ENCODE results near the gene TEX264.

The TEX264 gene

DNA sequence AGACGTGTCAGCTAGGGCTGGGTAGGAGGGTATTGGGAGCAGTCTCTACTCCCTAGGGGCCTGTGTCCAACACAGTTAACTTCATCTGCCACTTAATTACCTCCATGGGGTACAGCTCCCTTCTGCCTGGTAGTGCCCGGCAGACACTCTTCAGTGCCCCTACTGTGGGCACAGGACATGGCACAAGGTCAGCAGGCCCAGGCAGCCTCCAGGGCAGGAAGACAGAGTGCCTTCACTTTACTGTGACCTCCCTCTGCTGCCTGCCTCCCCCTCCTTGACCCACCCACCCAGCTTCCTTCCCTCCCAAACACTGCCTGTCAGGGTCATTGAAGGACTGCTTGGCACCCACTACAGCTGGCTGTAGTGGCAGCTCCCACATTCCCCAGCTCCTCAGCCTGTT lies 29.4 kb downstream of the TEX264 start:
- DNase-seq, result no peak

DNA sequence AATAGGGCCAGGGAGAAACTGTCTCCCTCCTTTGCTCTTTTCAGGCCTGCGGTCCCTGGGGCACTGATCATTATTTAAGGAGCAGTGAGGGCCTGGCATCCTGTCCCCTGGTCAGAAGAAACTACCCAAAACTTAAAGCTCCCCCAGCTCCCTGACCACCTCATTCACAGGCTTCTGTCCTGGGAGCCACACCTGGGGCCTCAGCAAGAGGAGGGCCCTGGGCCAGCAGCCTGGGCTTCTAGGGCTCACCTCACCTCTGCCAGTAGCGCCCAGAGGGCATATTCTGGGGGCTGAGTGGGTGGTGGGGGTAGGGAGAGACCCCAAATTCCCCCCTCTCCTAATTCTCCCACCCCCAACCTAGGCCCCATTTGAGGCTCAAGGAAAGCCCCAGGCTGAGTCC lies 31.1 kb downstream of the TEX264 start:
- no peak for DNase-seq

DNA sequence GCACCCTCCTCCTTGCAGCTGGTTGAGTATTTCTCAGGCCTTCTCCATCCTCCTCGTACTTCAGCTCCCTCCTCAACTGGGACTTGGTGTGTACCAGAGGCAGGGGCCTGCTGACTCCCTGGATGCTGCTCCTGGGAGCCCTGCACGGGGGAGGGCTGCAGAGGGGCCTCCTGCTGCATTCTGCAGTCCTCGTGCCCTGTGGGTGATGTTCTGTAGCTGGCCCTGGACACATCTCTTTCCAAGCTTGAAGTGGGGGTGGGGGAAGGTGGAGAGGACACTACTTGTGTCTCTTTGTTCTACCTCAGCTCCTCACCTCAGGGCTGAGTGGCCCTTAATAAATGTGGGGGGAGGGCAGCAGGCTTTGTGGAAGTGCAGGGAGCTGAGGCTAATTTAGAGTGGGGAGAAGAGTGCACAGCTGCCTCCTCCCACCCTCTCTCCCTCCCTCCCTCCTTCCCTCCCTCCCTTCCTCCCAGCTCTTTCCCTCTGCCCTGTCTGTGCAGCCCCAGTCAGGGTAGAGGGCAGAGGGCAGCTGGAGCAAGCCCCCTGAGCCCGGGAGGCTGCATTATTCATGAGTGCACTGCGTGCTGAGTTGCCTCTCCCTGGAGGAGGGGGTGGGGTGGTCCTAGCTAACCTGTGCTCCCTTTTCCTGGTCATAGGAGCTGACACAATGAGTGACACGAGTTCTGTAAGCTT lies 32.2 kb downstream of the TEX264 start:
- no peak for DNase-seq

DNA sequence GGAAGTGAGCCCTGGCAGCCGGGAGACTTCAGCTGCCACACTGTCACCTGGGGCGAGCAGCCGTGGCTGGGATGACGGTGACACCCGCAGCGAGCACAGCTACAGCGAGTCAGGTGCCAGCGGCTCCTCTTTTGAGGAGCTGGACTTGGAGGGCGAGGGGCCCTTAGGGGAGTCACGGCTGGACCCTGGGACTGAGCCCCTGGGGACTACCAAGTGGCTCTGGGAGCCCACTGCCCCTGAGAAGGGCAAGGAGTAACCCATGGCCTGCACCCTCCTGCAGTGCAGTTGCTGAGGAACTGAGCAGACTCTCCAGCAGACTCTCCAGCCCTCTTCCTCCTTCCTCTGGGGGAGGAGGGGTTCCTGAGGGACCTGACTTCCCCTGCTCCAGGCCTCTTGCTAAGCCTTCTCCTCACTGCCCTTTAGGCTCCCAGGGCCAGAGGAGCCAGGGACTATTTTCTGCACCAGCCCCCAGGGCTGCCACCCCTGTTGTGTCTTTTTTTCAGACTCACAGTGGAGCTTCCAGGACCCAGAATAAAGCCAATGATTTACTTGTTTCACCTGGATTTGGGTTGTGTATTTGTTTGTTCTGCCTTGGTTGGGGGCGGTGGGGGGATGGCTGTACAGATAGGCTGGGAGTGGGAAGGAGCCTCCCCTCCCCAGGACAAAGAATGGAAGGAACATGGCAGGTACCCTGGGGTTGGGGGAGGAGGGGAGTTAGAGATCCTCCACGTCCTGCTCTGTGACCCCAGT lies 32.9 kb downstream of the TEX264 start:
- no peak for DNase-seq

DNA sequence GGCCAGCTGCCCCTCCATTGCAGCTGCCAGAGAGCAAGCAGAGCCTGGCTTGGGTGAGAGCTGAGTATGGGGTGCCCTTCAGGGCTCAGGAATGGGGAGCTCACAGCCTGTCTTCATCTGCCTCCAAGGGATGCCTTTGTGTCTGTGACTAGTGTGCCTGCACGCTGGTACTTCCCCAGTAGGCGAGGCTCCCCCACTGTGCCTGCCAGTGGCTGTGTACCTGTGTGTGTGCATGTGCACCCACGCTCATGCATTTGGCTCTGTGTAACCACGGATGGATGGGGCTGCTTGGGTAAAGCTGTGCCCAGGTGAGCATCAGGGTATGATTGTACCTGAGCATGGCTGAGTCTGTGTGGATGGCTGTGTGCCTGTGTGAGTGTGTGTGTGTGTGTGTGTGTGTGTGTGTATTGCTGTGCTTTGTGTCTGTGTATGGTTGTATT lies 33.5 kb downstream of the TEX264 start:
- DNase-seq, result no peak

DNA sequence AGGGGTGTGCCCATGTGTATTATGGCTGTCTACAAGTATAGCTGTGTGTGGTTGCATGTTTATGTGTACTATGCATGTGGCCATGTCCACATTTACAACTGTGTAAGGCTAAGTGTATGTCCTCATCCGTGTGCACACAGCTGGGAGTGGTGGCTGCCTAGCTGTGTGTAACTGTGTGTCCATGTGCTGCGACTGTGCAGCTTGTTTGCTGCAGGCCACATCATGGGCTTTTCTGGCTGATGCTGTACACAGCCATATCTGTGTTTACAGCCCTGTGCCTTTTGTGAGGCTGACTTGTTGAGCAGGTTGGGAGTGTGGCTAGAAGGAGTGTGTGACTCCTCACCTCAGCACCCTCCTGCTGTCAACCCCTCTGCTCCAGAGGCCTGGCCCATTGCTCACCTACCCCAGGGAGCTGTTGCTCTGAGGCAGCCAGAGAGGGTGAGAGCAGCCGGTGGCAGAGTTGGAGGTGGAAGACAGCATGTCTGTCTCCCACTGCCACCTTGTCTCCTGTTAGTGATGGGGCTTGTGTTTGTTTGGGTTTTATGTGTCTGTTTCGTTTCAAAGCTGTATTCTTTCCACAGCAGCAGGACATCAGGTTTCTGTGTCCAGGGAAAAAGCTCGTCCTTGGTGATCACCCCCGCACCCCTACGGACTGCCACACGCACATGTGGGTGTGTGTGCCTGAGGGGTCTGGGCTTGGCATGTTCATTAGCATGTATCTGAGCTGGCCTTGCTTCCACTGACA lies 34.4 kb downstream of the TEX264 start:
- no peak for DNase-seq

DNA sequence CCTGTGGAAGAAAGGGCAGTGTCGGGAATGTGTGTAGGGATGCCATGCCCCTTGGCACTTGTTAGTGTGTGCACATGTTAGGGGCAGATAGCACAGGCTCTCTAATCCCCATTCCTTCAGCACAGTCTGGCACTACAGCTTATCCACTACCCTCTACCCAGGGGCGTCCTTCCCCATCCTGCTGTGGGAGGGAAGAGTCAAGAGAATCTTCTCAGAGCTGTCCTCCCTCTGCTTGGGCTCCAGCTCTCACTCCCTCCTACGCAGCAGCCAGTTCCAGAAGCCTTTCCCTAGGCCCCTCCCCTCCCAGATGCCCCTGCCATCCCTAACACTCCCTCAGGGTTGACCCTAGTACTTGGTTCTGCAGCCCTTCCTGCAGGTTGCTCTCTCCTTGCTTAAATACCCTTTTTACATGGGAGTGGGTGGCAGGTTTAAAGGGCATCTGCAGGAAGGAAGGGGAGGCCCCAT lies 35.0 kb downstream of the TEX264 start:
- DNase-seq, result no peak

DNA sequence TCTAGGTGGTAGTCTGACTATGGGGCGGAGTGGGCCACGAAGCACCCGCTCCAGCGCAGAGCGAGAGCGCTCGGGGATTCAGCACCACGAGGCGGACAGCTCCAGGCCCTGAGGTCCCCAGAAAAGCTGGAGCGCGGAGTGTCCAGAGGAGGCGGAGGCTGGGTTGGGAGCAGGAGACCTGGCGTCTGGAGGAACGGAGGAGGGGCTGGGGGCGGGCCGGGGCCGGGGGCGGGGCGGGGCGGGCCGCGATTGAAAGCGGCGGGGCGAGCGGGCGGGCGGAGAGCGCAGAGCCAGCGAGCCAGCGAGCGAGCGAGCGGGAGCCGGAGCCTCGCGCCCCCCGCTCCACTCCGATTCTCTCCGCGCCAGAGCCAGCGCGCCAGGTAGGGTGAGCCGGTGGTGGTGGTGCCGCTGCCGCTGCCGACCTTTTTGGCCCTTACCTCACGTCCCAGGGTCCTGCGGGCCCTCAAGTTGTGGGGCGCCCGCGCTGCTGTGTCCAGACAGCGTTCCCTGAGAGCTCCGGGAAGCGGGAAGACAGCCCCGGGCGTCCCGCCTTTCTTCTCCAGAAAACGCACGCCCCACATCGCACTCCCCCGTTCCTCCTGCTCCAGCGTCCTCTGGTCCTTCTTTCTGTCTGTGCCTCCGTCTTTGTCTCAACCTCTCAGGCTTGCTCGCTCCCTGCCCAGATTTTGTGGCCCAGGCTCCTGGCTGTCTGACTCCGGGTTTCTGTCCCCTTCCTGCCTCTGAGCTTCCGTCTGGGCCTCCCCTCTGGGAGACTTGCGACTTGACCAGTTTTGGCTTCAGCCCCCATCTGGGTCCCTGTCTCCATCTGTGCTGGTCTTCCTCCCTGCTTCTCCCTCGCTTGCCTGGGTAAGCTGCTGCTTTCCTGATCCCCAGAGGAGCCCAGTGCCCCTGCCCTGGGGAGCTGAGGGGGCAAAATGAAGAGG lies 36.0 kb downstream of the TEX264 start, which contains the start of gene GRM2:
GRM2 (plus strand) TSS at position 281 of the 944 bp plus-strand sequence. CDS start 1,916 bp downstream, outside the sequence.
- peak; percentile 39 to 52 for DNase-seq

DNA sequence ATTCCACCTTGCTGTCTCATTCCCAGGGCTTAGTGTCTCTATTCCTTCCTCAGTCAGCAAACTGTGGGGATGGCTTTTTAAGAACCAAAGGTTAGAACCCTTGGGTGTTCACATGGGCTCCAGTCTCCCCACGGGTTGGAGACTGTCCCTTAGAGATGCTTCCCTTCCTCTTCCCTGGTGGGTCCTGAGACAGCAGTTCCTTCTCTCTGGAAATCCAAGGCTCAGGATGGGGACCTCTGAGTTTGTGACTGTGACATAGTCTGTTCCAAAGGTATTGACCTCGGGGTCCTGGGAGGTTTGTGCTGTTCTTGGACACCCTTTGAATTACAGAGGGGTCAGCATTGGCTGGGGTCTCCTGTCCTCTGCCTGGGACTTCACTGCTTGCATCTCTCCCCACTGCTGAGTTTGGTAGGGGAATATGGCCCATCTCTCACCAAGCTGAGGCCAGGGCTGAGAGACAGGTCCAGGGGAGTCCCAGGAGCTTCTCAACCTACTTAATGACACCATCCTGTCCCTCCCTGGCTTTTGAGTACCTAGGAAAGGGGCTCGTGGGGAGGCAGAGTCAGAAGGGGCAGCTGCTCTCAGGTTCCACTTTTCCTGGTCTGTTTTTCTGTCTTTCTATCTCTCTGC lies 37.3 kb downstream of the TEX264 start:
- DNase-seq, result no peak

DNA sequence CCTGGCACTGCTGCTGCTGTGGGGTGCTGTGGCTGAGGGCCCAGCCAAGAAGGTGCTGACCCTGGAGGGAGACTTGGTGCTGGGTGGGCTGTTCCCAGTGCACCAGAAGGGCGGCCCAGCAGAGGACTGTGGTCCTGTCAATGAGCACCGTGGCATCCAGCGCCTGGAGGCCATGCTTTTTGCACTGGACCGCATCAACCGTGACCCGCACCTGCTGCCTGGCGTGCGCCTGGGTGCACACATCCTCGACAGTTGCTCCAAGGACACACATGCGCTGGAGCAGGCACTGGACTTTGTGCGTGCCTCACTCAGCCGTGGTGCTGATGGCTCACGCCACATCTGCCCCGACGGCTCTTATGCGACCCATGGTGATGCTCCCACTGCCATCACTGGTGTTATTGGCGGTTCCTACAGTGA lies 38.0 kb downstream of the TEX264 start:
- no peak for DNase-seq

DNA sequence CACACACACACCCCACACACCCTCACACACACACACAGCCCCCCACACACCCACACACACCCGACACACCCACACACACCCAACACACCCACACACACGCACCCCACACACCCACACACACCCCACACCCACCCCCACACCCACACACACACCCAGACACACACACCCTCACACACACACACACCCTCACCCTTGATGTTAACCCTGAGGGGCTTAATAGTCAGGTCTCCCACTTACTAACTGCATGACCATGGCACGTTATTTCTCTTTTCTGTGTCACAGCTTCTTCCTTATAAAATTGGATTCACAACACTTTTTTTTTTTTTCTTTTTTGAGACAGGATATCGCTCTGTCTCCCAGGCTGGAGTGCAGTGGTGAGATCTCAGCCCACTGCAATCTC lies 38.6 kb downstream of the TEX264 start:
- DNase-seq, result no peak

DNA sequence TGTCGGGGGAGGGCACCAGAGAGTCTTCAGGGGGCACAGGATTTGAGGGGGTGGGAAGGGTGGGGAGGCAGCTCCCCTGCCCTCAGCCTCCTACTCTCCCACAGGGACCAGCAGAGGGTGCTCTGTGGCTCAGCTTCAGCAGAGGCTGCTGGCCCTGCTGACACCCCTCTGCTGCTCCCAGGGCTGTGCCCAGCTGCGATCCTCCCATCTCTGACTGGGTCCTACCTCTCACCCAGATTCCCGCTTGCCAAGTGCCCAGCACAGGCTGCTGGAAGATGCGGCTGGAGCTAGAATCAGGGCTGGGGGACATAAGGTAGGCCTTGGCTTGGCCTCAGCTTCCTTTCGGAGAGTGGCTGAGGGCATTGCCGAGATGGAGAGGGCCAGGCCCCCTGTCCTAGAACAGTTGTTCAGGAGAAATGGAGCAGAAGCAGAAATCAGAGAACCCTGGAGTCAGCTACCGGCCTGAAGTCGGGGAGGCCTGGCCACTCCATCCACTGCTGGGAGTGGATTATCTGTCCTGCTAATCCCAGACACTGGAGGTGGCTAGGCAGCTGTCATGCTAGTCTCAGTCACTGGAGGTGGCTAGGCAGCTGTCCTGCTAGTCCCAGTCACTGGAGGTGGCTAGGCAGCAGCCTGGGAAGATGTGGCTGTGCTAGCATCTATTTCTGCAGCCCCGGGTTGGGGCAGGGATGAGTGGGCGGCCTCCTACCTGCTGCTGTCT lies 39.7 kb downstream of the TEX264 start:
- DNase-seq, result peak in 1 of 2 experiments; percentile 5

DNA sequence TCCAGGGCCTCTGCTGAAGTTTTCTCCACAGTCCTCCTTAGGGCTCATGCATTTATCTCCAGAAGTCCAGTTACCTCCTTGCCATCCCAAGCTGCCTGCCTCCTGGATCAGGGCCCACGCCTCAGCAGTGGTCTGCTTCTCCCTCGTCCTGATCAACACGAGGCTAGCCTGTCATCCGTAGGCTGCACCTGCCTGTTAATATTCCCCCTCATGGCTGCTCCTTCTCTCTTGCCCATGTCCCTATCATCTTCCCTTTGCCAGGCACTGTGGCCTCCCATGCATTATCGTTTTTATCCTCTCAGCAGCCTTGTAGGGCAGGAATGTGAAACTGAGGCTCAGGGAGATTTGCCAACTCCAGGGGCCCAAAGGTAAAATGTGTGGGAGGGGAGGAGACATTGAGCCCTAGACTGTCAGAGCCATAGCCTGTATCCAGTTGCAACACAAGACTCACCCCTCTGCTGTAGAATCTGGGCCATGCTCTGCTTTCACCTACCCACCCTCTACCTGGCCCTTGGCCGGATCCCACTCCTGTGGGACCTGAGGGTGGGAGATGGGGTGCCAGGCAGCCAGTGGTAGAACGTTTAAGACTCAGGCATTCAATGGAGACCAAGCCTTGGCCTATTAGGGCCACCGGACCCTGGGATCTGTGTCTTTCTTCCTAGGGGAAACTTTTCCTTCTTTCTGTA lies 40.4 kb downstream of the TEX264 start:
- no peak for DNase-seq

DNA sequence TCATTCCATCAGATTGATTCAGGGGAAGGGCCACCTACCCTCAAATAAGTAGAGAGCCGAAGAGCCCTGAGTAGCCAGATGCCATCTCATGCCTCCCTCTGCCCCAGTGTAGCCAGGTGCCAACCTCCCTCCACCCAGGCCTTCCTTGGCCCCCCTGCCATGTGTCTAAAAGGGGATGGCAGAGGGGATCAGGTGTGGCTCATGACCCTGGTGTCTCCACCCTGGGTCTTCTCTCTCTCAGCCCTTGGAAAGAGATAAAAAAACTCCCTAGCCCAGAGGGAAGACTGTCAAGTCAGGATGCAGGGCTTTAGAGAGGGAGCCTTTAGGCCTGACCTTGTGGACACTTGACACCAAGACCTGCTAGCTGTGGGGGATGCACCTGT lies 41.0 kb downstream of the TEX264 start:
- no peak for DNase-seq

DNA sequence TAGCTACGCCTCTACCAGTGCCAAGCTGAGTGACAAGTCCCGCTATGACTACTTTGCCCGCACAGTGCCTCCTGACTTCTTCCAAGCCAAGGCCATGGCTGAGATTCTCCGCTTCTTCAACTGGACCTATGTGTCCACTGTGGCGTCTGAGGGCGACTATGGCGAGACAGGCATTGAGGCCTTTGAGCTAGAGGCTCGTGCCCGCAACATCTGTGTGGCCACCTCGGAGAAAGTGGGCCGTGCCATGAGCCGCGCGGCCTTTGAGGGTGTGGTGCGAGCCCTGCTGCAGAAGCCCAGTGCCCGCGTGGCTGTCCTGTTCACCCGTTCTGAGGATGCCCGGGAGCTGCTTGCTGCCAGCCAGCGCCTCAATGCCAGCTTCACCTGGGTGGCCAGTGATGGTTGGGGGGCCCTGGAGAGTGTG lies 41.5 kb downstream of the TEX264 start:
- DNase-seq, result no peak

DNA sequence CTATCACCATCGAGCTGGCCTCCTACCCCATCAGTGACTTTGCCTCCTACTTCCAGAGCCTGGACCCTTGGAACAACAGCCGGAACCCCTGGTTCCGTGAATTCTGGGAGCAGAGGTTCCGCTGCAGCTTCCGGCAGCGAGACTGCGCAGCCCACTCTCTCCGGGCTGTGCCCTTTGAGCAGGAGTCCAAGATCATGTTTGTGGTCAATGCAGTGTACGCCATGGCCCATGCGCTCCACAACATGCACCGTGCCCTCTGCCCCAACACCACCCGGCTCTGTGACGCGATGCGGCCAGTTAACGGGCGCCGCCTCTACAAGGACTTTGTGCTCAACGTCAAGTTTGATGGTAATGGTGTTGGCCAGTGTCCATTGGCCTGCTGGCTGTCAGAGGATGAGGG lies 41.9 kb downstream of the TEX264 start:
- no peak for DNase-seq

DNA sequence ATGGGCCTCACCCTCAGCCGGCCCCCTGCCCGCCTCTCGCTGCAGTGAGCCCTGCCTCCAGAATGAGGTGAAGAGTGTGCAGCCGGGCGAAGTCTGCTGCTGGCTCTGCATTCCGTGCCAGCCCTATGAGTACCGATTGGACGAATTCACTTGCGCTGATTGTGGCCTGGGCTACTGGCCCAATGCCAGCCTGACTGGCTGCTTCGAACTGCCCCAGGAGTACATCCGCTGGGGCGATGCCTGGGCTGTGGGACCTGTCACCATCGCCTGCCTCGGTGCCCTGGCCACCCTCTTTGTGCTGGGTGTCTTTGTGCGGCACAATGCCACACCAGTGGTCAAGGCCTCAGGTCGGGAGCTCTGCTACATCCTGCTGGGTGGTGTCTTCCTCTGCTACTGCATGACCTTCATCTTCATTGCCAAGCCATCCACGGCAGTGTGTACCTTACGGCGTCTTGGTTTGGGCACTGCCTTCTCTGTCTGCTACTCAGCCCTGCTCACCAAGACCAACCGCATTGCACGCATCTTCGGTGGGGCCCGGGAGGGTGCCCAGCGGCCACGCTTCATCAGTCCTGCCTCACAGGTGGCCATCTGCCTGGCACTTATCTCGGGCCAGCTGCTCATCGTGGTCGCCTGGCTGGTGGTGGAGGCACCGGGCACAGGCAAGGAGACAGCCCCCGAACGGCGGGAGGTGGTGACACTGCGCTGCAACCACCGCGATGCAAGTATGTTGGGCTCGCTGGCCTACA lies 44.4 kb downstream of the TEX264 start:
- DNase-seq, result no peak

DNA sequence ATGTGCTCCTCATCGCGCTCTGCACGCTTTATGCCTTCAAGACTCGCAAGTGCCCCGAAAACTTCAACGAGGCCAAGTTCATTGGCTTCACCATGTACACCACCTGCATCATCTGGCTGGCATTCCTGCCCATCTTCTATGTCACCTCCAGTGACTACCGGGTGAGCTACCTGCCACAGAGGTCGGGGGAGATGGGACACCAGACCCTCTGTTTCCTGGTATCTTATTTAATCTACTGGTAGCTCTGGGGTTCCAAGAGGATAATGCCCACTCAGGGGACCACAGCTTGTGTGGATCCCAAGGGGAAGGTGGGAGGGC lies 44.9 kb downstream of the TEX264 start:
- no peak for DNase-seq

DNA sequence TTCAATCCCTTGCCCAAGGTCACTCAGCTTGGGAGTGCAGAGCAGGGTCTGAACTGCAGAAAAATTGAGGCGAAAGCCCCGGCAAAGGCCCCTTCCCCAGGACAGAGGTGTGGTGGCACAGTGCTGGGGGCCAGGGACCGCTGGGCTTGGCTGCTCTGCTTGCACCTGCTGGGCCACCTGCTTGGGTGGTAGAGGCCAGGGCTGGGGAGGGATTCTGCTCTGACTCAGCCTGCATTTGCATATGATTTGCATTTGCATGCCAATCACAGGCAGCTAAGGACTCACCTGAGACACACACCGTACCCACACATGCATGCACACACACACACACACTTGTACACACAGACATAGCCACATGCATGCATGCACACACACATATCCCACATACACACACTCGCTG lies 45.8 kb downstream of the TEX264 start:
- no peak for DNase-seq

DNA sequence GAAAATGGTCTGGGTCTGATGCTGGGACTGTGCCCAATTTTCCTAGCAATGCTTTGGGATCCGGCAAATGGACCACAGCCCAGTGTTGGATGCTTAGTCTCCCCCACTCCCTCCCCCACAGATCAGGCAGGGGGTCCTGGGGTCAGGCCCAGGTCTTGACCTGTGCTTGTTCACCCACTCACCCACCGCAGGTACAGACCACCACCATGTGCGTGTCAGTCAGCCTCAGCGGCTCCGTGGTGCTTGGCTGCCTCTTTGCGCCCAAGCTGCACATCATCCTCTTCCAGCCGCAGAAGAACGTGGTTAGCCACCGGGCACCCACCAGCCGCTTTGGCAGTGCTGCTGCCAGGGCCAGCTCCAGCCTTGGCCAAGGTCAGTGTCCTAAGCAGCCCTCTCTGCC lies 46.4 kb downstream of the TEX264 start:
- DNase-seq, result no peak

Measured in SHP77 (cell line).